CD4-positive, alpha-beta T cell treated with Interferon alpha-2 for 1 hour (primary cell): ENCODE results near the gene PPIF.

Experiments
- DNase-seq, 2 donors: peaks; one replicate each; pipeline ENCODE4 v3.0.0-alpha.2; 2020 to 2022

PPIF gene

DNA sequence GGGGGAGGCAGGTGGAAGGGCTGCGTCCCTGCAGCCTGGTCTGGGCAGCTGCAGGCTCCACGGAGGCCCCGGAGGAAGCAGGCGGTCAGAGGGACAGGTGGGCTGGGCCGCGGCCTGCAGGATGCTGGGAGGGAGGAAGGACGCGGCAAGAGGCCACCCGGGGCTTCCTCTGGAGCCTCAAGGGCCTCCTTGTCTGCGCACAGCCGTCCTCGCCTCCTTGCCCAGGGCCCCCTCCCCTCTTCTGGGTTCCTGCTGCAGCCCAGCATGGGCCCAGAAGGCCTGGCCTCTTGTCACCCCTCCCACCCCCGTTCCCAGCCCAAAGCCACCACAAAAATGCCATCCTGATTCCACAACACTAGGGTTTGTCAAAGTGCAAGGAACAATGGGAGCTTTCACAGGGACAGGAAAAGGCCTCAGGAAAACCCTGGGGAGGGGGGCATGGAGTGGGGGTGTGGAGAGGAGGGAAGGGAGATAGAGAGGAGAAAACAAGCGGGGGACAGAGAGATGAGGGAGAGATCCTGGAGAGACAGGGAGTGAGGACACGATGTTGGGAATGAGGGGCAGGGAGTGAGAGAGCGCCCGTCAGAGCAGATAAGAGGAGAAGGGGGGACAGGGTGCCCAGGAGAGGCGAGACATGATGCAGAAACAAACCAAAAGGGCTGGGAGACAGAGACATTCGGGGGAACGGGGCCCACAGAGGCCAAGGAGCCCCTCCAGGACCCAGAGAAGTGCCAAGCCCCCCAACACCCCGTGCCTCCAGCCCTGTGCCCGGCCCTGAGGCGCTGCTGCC, 56.4 kb downstream of the PPIF start:
- no peak for DNase-seq

- DNase-seq: no peak
These were observed 57.0 kb downstream of the PPIF start for GRCh38 chr10:79404231-79404609.

GRCh38 chr10:79404690-79405131, 57.4 kb downstream of the PPIF start:
- DNase-seq: no peak
